ENCODE measurements around the gene IL22RA1.

GRCh38 chr1:24136956-24137539, 5.9 kb downstream of the IL22RA1 start:
- no peak for TF ChIP-seq CTCF (IDR thresholded peaks at IDR 0.05)
- TF ChIP-seq EZH2 (IDR thresholded peaks at IDR 0.05) = no peak
